Heart left ventricle (tissue), 13 donors: ENCODE data around the gene TAGAP.
"Not testable (repeated sequence)": the region's sequence is repeated elsewhere in the genome, so short reads cannot be mapped to it uniquely, and the experiment has no call there.

Experiments used
- CTCF ChIP-seq, 12 donors: fragments of 200-600 bp; sonication (generic) in 4 of 12; IDR thresholded peaks; one replicate each; pipeline versions ENCODE4 v1.5.0 to v1.8.0; 2018 to 2022; ENCODE audit warnings: antibody characterized with exemption in 12 of 12, mild to moderate bottlenecking in 5 of 12
- POLR2A ChIP-seq, 2 donors: fragments of 450-650 bp; IDR thresholded peaks; one replicate each; pipeline ENCODE4 v1.6.1; 2017; ENCODE audit warnings: antibody characterized with exemption in 2 of 2, mild to moderate bottlenecking in 2 of 2, moderate library complexity in 2 of 2
- donor health status: ischemic (EF 13 %, LVEDD 7.1; RV severe dilation, severe dysfunction).
- donor health status: DM: no; HTN: yes; CAD: no.
- donor health status: DM: no; HTN: no; CAD: no.
- donor health status: ischemic (EF 25% LVEDD 6.9; RV normal size, moderate dysfunction).
- donor health status: ischemic (EF 25% LVEDD 5.7; RV mildly dilated, moderate dysfunction).
- donor health status: ischemic (EF 35%, LVEDD 5.7; RV mildly dilated, moderate dysfunction).
- donor health status: nonischemic (EF 11% LVEDD 7.7; RV severe dilation, severe dysfunction).
- donor health status: DM: yes; HTN: yes; CAD: no.
- donor health status: PGD.
- donor health status: ischemic (EF 29% LVEDD 5.4; RV normal size, mild dysfunction).
- donor health status: nonischemic (EF 23%, LVEDD 6.1; RV moderate dilation, normal function).

GRCh38 chr6:158989711-158990110 is 55.1 kb downstream of the TAGAP start:
- not testable (repeated sequence) for TF ChIP-seq CTCF, POLR2A (IDR thresholded peaks at IDR 0.05)
